Stimulated activated CD8-positive, alpha-beta memory T cell treated with anti-CD3 and anti-CD28 coated beads, Interleukin-15, amount 100 ng/mL, for 1 hour (primary cell): ENCODE data around the gene SLC66A3.

Experiments used
- DNase-seq: peaks from one replicate; pipeline ENCODE4 v3.0.0-alpha.2; 2020; ENCODE audit warnings: low read depth

Gene SLC66A3

GRCh38 chr2:11214770-11215169 is 59.5 kb downstream of the SLC66A3 start:
- no peak for DNase-seq

- DNase-seq, result no peak
Measured at GRCh38 chr2:11215407-11215806, 60.1 kb downstream of the SLC66A3 start.

- no peak for DNase-seq
Measured at GRCh38 chr2:11220445-11220844, 65.2 kb downstream of the SLC66A3 start.

- DNase-seq, result no peak
Measured at GRCh38 chr2:11222845-11223244, 67.6 kb downstream of the SLC66A3 start.

GRCh38 chr2:11224887-11225286 is 69.6 kb downstream of the SLC66A3 start:
- no peak for DNase-seq

GRCh38 chr2:11227595-11227994 is 72.3 kb downstream of the SLC66A3 start:
- DNase-seq, result no peak
